HG03108 (cell line): ENCODE measurements around the gene FFAR1.

ENCODE experiments used
- ATAC-seq: cut with Tn5 transposase; IDR thresholded peaks from one replicate; pipeline ENCODE4 v1.9.1; 2021; ENCODE audit warnings: moderate library complexity; ENCODE audit not compliant: unreplicated experiment

Gene FFAR1

GRCh38 chr19:35383536-35383935, 35.8 kb downstream of the FFAR1 start:
- ATAC-seq = no peak

- ATAC-seq = no peak
Observed at GRCh38 chr19:35388277-35389054, 40.8 kb downstream of the FFAR1 start.

- ATAC-seq = no peak
Observed at GRCh38 chr19:35389192-35389861, 41.6 kb downstream of the FFAR1 start.

GRCh38 chr19:35392742-35393715, 45.3 kb downstream of the FFAR1 start:
- ATAC-seq = no peak

GRCh38 chr19:35395382-35396199, 47.9 kb downstream of the FFAR1 start:
- no peak for ATAC-seq

- no peak for ATAC-seq
Observed at GRCh38 chr19:35396240-35396885, 48.7 kb downstream of the FFAR1 start.

- no peak for ATAC-seq
Observed at GRCh38 chr19:35397064-35397463, 49.4 kb downstream of the FFAR1 start.
